ENCODE results near the gene SERPINA12.
"Not testable (repeated sequence)": the region's sequence is repeated elsewhere in the genome, so short reads cannot be mapped to it uniquely, and the experiment has no call there.

Gene SERPINA12

DNA sequence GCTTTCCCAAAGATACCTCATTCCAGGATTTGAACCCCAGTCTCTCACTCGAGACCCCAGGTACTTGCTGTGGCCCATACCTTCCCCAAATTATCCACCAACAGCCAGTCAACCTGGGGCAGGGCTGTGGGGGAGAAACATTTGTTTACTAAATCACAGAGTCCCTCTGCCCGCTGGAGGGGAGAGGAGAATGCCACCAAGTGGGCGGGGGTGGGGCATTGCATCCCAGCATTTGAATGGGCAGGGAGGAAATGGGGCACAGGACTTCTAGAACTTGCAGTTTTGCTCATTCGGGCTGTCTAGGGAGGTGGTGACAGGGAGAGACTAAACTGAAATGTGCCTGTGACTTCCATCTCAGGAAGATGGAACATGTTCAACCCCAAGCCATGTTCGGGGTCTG is 22.4 kb downstream of the SERPINA12 start:
- DNase-seq = no peak

DNA sequence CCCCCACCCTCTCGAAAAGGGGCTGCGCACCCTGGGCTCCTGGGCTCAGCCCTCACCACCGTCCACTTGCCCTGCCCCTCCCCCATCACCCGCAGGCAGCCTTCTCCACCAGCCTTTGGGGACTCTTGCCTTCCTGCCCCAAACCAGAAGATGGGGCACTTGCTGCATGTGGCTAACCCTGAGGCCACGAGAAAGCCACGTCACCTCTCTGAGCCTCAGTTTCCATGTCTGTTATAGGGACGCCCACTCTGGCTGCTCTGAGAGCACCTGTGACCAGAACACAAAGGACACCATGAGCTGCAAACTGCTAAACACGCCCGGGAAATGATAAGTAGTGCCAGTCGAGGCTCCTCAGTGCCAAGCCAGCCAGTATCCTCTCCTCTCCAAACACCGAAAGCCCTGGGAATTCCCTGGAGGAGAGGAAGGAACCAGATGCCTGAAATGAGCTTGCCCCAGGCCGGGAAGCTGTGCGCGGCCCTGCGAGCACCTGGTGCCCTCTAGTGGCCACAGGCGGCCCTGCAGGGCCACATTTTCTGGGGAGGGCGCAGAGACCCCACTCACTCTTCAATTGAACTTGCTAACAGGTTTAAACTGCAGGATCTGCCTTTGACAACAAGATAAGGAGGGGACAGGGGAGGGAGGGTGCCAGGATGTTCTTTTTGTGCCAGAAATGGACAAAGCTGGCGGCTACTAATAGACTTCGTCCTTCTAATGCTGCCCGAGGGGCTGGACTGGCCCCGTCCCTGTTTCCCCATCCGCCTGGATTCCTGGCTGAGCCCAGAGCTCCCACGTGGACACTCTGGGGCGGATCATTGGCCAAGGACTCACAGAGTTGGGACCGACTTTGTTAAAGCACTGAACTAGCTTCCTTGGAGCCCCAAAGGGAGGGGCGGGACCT is 23.1 kb downstream of the SERPINA12 start:
- DNase-seq = peak; percentile 83

DNA sequence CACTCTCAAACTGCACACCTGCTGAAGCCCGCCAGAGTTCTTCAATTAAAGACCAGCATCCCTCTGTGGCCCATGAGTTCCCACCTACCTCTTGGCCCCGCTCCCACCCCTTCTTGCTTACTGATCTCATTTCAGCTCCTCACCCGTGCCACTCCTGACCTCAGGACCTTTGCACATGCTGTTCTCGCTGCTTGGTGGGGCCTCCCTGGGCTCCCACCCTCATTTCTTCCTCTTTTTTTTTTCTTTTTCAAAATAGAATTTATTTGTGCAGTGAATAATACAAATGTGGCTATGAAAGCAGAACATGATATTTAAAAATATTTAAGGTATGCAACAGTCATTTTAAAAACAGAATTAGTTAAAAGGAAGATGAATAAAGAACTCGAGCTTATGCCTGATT is 24.8 kb downstream of the SERPINA12 start:
- peak; percentile 59 for DNase-seq

DNA sequence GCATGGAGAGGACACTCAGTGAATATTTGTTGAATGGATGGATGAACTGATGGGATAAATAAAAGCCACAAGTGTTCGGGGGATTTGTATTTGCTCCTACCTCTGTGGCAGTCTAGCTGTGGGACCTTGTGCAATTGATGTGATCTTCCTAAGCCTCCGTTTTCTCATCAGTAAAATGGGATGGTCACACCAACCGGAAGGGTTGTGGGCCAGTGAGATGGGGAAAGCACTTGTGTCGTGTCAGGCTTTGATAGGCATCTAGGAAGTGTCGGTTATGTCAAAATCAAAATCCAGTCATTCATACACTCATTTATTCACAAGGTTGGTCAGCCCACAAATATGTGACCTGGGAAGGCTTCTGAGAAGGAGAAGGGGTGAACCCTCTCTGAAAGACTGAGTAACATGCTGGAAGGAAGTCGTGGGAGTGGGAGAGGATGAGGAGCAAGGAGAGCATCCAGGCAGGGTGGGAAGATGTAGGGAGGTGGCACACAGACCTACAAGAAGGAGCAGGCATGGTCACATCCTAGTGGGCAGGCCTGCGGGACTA is 25.5 kb downstream of the SERPINA12 start:
- DNase-seq = peak; percentile 71

DNA sequence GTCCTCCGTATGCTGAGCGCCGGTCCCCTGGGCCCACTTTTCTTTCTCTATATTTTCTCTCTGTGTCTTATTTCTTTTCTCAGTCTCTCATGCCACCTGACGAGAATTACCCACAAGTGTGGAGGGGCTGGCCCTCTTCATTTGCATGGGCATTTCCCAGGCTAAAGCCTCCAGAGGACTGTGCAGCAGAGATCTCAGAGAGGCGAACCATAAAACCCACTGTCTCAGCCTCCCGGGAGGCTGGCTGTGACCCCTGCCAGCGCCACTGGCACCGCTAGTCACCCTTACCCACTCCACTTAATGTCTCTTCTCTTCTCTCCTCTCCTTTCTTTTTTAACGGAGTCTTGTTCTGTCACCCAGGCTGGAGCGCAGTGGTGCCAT is 26.2 kb downstream of the SERPINA12 start:
- no peak for DNase-seq

DNA sequence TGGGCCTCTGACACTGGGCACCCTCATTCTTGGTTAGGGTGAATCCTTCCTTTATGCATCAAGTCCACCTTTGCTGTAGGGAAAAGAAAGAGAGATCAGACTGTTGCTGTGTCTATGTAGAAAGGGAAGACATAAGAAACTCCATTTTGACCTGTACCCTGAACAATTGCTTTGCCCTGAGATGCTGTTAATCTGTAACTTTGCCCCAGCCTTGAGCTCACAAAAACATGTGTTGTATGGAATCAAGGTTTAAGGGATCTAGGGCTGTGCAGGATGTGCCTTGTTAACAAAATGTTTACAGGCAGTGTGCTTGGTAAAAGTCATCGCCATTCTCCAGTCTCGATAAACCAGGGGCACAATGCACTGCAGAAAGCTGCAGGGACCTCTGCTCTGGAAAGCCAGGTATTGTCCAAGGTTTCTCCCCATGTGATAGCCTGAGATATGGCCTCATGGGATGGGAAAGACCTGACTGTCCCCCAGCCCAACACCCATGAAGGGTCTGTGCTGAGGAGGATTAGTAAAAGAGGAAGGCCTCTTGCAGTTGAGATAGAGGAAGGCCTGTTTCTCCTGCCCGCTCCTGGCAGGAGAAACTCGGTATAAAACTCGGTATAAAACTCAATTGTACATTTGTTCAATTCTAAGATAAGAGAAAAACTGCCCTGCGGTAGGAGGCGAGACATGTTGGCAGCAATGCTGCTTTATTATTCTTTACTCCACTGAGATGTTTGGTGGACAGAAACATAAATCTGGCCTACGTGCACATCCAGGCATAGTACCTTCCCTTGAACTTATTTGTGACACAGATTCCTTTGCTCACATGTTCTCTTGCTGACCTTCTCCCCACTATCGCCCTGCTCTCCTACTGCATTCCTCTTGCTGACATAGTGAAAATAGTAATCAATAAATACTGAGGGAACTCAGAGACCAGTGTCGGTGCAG is 26.9 kb downstream of the SERPINA12 start:
- not testable (repeated sequence) for DNase-seq

DNA sequence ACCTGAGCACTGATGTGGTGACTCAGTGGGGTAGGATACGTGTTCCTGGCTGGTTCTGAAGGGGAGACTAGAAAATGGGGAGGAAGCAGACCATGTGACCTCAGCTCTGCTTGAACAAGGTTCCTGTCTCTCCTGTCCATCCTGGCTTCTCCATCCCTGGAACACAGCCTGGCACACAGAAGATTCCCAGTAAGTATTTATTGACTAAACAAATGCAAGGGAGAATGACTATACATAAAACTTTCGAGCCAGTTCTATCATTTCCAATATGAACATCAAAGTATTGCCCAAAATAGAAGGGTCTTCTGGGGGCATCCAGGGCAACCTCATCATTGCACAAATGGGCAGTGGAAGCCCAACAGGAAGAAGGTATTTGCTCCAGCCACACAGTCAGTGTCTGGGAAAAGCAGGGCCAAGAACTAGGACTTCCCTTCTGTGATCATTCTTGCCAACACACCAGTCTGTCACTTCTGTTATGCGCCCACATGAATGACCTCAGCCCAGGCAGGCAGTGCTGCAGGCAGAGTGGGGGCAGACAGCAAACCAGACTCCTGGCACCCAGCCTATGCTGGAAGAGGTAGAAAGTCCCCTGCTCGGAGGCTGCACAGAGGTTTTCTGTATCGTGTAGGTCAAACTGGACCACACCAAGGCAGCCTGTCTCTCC is 27.7 kb downstream of the SERPINA12 start:
- DNase-seq = peak; percentile 91

DNA sequence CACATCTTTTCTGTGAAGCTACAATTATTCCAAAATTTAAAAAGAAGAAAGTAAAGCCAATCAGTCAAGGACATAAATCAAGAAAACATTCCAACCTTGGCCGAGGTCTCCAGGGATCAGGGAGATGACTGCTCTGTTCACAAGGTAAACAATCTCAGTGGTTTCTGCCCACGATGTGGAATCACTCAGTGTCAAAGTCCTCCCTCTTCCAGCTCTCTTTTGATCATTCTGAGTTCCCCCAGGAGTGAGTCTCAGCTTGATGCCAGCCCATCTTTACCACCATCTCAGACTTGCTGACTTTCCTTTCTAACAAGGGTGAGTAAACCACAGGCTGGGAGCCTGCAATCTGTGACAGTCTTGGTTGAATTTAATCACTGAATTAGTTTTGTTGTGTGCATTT is 28.5 kb downstream of the SERPINA12 start:
- DNase-seq = peak; percentile 83

DNA sequence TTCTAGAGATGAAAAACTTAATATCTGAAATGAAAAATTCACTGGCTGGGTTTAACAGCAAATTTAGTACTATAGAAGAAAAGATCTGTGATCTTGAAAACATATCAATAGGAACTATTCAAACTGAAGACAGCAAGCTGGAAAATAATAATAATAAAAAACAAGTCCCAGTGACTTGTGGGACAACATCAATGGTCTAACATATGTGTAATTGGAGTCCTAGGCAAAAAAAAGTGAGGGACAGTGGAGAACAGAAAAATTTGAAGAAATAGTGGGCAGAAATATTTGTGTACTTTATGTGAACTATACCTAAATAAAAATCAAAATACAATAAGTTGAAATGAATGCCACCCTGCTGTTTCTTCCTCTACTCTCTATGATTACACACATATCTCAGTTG is 30.8 kb downstream of the SERPINA12 start:
- DNase-seq = no peak

DNA sequence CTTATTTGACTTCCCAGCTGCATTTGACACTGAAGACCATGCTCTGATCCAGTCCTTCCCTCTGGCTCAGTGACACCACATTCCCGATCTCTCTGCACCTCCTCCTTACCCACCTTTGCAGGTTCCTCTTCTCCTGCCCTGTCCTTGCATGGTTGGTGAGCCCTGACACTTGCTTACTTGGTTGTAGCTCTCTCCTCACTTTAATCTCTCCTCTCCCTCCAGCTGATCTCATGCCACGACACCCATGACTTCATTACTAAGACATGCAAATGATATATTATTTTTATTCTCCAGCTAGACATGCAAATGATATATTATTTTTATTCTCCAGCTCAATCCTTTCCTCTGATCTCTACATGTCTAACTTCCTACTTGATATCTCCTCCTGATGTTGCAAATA is 33.2 kb downstream of the SERPINA12 start, which contains the start of gene SERPINA9:
TSS of gene SERPINA9 (minus strand) at position 175 of the 400 bp plus-strand sequence. CDS start 6,357 bp downstream, outside the sequence.
- DNase-seq = peak; percentile 61

DNA sequence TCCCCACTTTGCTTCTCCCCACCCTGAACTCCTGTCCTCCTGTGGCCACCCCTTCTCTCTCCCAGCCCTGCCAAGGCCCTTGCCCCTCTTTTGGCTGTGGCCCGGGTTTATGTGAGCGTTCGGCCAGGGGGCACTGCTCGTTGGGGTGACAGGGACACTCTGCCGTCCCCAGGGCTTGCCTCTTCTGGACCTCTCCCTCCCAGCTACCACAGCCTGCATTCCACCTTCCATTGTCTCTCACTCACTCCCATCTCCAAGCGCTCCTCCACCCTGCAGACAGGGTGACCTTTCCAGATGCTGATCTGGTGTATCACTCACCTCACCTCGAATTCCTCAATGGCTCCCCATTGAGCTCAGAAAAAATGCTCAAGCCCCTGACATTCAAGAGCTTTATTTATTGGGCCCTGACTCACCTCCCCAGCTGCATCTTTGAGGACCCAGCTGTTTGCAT is 34.7 kb downstream of the SERPINA12 start:
- DNase-seq = peak; percentile 86

DNA sequence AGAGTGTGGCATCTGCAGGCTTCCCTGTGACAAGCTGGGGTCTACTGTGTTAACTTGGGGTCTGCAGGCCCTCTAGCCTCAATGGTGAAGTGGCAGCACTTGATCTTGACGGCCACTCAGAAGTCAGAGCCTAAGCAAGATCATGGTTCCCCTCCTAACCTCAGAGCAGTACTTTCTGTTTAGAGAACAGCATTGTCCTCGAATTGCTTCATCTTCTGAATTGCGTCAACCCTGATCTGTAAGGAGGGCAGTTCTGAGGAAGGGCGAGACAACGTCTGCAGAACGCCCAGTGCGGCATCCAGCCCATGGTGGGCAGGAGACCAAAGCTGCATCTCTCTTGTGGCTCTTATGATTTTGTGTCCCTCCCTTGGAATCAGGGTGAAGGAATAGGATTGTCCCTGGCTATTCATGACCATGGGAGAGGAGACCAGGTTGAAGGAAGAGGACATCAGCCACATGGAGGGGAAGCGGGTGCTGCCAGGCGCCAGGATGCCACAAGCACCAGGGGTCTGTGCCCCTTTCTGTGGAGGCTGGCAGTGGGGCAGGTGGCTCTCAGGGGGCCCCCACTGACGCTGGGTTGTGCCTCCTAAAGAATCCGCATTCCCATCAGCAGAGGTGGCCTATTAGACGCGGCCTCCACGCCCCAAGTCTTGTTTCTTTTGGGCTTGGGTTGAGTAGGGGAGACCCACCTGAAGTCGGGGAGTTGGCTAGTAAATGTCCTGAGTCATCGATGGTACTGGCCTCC is 35.4 kb downstream of the SERPINA12 start:
- DNase-seq = no peak

DNA sequence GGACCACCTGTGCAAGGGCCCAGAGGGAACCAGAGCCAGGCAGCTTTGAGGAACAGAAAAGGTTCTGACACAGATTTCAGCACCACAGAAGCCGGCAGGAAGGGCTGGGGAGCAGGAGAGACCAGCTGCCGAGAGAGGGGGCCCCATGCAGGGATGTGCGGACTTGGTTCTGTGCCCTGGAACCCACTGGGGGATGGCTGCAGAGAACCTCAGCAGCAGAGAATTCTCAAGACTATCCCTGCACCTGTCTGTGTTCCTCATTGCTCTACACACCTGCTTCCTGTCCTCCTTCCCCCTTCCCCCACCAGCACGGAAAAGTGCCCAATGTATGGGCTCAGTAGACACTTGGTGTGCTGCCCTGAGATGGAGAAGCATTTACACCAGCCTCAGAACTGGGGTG is 36.4 kb downstream of the SERPINA12 start:
- DNase-seq = no peak

DNA sequence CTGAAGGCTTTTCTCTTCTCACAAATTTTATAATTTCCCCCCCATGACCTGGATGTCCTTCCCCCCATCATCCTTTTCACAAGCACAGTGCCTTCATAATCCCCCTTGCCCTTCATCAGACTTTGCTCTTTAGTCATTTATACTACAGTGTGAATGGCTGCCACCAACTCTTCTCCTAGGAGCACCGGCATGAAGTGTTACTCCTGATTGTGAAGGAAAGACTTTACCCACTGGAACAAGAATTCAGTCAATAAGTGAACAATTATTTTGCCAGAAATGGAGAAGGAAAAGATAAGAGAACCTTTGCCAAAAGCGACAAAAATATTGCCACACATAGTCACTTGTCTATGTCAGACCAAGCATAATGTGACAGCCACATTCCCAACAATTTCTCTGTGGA is 38.2 kb downstream of the SERPINA12 start:
- no peak for DNase-seq

DNA sequence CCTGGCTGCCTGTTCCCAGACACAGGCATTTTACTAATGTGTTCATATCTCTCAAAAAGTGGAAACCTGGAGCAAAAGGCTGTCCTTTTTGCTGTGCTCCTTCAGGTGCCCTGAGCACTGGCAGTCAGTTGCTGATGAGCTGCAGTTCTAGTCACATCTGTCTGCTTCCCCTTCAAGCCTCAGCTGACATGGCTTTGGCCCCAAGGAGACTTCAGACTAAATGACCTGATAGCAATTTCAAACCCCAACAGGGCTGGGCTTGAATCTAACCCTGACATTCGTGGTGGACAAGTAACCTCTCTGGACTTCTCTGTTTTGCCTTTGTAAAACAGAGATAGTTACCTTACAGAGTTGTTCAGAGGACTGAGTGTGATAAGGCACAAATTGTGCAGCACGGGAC is 39.0 kb downstream of the SERPINA12 start:
- DNase-seq = no peak

DNA sequence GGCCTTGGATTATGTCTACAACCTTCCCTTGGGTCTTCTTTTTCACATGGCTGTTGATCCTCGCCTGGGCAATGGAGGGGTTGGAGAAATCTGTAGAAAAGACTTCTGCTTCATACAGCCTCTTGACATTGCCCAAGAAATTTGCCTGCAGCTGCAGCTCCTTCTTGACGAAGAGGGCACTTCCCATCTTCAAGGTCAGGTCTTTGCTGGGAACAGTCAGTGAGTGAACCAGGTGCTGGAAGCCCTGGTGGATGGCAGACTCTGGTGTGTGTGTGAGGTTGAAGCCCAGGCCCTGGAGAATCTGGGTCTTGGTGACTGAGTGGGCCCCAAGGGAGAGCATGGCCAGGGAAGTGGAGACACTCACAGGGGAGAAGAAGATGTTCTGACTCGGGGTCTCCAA is 40.0 kb downstream of the SERPINA12 start:
- DNase-seq = no peak

DNA sequence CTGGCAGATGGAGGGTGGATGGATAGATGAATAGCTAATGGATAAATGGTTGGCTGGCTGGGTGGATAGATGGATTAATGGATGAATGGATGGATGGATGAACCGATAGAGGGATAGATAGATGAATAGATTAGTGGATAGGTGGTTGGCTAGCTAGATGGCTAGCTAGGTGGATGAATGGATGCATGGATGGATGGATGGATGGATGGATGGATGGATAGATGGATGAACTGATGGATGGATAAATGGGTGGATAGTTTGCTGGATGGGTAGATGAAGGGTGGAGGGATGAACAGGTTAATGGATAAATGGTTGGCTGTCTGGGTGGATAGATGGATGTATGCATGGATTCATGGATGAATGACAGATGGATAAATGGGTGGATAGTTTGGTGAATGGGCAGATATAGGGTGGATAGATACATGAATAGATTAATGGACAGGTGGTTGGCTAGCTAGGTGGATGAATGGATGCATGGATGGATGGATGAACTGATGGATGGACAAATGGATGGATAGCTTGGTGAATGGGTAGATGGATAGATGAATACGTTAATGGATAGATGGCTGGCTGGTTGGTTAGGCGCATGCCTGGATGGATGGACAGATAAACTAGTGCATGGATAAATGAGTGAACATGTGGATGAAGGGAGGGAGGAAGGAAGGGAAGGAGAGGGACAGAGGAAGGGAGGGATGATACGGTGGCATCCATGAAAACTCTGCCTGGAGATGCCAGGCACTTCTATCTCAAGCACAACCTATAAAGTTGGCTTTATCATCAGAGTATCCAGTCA is 41.3 kb downstream of the SERPINA12 start:
- no peak for DNase-seq

DNA sequence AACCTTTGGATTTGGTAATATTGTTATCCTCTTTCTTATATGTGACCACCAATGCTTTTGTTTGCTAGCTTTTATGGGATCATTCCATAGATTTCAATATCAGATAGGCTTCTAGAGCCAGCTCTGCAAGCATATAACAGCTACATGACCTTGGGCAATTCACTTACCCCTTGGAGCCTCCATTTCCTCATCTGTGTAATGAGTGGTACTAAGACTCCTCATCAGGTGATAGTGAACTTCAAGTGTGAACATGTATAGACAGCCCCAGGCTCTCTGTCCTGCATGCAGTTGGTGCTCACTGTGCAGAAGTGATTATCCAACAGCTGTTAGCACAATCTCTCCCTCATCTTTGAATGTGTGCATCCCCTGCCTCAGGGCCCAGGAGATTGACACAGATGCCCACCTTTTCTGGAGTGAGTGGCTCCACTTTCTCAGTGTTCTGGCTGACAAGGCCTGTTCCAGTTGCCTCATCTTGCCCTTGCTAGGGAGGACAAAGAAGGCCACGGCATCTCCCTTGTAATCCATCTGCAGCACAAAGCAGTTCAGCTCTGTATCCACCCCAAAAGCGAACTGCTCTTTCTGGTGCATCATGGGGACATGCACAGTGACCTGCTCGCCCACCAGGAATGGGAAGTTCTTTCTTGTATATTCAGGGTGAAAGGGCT is 42.4 kb downstream of the SERPINA12 start:
- DNase-seq = no peak

DNA sequence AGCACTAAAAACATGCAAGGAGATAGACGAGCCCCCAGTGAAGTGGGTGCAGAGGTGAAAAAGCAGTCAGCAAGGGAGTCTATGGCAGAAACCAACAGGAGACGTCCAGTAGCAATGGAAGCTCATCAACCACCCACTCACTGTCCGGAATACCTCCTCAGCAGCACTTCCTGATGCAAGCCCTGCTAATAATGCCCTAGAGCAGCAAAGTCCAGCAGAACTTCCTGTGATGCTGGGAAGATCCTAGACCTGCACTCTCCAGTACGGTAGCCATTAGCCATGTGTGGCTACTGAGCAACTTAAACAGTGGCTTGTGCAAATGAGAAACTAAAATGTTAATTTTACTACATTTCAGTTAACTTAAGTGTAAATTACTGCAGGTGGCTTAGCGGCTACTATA is 44.2 kb downstream of the SERPINA12 start:
- no peak for DNase-seq

DNA sequence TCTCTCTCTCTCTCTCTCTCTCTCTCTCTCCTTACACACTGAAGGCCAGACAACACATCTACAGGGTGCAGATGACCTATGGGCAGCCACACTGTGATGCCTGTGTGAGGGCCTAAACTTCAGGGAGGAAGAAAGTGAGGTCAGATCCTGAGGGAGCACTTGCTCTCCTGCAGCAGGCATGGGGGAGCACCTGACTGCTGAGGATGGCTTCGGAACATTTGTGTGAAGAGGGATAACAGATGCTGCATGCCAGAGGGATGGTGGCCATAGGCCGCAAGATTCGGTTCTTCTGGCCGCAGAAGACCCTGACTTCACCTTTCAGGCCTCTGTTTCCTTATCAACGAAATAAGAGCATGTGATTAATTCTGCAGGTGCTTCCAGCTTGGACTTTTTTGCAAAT is 45.0 kb downstream of the SERPINA12 start:
- DNase-seq = no peak
